NOMO-1 treated with dmso at 0.1 percent for 144 hours (cell line): ENCODE results near the gene WDR26.
"Not testable (repeated sequence)": the region's sequence is repeated elsewhere in the genome, so short reads cannot be mapped to it uniquely, and the experiment has no call there.

Experiments
- DNase-seq: peaks from one replicate; lab custom pipeline; 2025; ENCODE audit not compliant: unreplicated experiment; lab: John Stamatoyannopoulos, UW

Gene WDR26

DNA sequence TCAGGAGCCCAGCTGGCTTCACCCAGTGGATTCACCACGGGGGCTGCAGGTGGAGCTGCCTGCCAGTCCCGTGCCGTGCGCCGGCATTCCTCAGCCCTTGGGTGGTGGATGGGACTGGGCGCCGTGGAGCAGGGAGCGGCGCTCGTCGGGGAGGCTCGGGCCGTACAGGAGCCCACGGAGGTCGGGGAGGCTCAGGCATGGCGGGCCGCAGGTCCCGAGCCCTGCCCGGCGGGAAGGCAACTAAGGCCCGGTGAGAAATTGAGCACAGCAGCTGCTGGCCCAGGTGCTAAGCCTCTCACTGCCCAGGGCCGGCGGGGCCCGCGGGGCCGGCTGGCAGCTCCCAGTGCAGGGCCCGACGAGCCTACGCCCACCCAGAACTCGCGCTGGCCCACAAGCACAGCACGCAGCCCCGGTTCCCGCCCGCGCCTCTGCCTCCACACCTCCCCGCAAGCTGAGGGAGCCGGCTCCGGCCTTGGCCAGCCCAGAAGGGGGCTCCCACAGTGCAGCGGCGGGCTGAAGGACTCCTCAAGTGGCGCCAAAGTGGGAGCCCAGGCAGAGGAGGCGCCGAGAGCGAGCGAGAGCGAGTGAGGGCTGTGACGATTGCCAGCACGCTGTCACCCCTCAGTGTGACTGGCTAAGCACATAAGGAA, 82.0 kb downstream of the WDR26 start:
- DNase-seq: not testable (repeated sequence)

DNA sequence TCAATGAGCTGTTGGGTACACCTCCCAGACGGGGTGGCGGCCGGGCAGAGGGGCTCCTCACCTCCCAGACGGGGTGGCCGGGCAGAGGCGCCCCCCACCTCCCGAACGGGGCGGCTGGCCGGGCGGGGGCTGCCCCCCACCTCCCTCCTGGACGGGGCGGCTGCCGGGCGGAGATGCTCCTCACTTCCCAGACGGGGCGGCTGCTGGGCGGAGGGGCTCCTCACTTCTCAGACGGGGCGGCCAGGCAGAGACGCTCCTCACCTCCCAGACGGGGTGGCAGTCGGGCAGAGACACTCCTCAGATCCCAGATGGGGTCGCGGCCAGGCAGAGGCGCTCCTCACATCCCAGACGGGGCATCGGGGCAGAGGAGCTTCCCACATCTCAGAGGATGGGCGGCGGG, 84.9 kb downstream of the WDR26 start:
- DNase-seq: not testable (repeated sequence)

DNA sequence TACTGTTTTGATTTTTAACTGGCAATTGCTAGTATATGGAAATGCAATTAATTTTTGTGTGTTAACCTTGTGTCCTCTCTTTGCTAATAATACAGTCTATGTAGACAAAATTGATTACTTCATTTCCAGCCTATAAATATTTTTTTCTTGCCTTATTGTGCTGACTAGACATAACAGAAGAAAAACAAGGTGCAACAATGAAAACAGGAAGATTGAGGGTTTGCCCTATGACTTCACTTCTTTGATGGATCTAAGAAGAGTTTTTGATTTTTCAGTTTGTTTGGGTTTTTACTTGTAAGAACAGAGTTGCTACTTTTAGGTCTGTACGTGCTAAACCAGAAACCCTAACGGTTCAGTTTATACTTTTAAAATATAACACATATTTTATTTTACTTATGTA, 86.5 kb downstream of the WDR26 start:
- DNase-seq: no peak

DNA sequence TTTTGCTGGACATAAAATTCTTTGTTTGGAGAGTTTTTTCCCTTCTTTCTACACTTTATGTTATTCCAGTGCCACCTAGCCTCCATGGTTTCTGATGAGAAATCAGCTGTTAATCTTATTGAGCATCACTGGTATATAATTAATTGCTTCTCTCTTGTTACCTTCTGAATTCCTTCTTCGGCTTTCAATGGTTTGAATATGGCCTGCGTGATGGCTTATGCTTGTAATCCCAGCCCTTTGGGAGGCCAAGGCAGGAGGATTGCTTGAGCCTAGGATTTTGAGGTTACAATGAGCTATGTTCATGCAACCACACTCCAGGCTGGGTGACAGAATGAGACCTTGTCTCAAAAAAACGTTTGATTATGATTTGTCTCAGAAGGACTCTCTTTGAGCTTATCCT, 90.9 kb downstream of the WDR26 start:
- DNase-seq: no peak

DNA sequence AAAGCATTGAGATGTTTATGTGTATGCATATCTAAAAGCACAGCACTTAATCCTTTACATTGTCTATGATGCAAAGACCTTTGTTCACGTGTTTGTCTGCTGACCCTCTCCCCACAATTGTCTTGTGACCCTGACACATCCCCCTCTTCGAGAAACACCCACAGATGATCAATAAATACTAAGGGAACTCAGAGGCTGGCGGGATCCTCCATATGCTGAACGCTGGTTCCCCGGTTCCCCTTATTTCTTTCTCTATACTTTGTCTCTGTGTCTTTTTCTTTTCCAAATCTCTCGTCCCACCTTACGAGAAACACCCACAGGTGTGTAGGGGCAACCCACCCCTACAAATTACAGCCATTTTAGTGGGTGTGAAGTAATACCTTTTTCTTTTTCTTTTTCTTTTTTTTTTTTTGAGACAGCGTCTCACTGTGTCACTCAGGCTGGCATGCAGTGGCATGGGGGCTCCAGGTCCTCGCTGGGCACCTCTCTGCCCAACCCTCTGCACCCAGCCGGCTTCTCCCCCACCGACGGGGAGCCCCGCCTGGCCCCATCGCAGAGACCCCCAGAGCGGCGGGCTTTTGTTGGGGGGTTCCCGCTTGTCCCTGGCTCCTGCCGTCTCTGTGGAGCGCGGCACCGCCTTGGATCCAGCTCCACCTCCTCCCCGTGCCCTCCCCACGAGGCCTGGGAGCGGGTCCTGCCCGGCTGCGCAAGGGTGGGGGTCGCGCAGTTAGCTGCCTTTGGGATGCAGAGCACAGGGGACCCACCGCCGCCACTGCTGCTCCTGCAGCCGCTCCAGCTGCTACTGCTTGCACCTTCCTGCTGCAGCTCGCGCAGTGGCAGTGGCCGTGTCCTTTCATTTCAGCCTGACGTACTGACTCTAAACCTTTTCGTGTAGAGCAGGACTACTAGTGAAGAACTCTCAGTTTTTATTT, 93.9 kb downstream of the WDR26 start:
- DNase-seq: not testable (repeated sequence)

DNA sequence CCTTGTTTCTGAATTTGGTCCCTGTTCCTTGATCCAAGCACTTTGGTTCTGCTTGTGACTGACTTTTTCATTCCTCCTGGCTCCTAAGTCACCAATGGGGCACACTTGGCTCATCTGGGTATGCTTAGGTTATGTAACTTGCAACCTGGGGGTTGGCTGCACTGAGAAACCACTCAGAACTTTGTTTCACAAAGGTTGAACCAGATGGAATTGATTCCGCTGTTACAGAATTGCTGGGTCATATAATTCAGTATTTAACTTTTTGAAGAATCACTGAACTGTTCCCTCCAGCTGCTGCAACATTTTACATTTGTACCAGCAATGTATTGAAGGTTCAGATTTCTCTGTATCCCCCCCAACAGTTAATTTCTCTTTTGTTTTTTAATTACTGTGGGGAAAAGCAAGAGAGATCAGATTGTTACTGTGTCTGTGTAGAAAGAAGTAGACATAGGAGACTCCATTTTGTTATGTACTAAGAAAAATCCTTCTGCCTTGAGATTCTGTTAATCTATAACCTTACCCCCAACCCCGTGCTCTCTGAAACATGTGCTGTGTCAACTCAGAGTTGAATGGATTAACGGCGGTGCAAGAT, 95.1 kb downstream of the WDR26 start:
- no peak for DNase-seq

DNA sequence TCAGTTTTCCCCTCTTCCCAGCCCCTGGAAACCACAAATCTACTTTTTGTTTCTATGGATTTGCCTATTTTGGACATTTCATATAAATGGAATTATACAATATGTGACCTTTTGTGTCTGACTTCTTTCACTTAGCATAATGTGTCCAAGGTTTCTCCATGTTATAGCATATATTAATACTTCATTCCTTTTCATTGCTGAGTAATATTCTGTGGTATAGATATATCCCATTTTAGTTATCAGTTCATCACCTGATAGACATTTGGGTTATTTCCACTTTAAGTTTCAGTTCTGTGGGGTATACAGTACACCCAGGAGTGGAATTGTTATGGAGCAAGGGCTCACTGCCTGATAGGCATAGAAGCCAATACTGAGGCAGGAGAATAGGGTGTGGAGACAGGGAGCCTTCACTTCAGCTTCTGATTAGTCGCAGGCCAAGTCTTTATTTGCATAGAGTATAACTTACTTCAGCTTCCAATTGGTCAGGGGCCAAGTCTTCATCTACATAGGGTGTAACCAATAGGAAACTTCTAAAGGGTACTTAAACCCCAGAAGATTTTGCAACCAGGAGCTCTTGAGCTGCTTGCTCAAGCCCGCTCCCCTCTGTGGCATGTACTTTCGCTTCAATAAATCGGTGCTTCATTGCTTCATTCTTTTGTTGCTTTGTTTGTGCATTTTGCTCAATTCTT, 96.3 kb downstream of the WDR26 start:
- peak; percentile 13 for DNase-seq
